ENCODE results near the gene SLC25A21.
"Not testable (repeated sequence)": the region's sequence is repeated elsewhere in the genome, so short reads cannot be mapped to it uniquely, and the experiment has no call there.

Gene SLC25A21

DNA sequence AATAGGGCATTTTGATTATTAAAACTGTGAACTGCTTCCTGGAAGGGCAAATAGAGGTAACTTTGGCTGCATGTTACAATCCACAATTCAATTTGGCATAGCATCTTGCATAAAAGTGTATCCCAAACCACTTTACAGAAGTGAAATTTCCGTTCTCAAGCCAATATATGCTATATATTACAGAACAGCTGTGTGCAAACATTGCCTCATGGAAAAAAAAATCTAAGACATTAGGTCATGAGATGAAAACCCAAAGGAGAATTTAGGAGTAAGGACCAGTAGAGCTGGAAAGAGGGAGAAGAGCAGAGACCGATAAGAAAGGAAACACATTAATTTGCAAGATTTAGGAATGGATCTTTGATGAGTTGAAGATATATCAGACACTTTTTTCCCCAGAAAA is 271.6 kb downstream of the SLC25A21 start:
- in situ Hi-C loops (cut with MboI; ENCODE audit: low sequenced_read_pairs), result no loop called here

DNA sequence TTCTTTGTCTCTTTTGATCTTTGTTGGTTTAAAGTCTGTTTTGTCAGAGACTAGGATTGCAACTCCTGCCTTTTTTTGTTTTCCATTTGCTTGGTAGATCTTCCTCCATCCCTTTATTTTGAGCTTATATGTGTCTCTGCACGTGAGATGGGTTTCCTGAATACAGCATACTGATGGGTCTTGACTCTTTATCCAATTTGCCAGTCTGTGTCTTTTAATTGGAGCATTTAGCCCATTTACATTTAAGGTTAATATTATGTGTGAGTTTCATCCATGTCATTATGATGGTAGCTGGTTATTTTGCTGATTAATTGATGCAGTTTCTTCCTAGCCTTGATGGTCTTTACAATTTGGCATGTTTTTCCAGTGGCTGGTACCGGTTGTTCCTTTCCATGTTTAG is 276.1 kb downstream of the SLC25A21 start:
- in situ Hi-C loops (cut with MboI; ENCODE audit: low sequenced_read_pairs), result not testable (repeated sequence)

GRCh38 chr14:36884049-36884448 is 288.4 kb downstream of the SLC25A21 start:
- in situ Hi-C loops (cut with MboI; ENCODE audit: low sequenced_read_pairs), result no loop called here

DNA sequence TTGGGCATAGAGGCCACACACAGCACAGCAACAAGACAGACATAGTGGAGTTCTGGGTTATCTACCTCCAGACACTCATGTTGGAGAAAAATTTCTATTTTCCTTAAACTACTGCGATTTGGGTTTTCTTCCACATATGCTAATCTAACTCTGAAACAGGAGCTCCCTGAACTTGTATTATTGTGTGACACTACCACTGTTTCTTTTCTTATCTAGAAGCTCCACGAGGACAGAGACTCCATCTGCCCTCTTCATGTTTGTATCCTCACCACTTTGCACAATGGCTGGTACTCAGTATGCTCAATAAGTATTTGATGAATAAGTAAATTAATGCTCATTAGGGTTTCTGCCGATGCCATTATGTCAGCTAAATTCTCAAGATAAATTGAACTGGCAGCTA is 292.1 kb downstream of the SLC25A21 start:
- in situ Hi-C loops (cut with MboI; ENCODE audit: low sequenced_read_pairs), result no loop called here

GRCh38 chr14:36879558-36879957 is 292.8 kb downstream of the SLC25A21 start:
- in situ Hi-C loops (cut with MboI; ENCODE audit: low sequenced_read_pairs), result no loop called here

- in situ Hi-C loops (cut with MboI; ENCODE audit: low sequenced_read_pairs), result no loop called here
Observed at GRCh38 chr14:36874396-36875138, 297.8 kb downstream of the SLC25A21 start.

- in situ Hi-C loops (cut with MboI; ENCODE audit: low sequenced_read_pairs), result no loop called here
Observed at GRCh38 chr14:36870776-36871175, 301.6 kb downstream of the SLC25A21 start.

GRCh38 chr14:36869125-36869524 is 303.3 kb downstream of the SLC25A21 start:
- in situ Hi-C loops (cut with MboI; ENCODE audit: low sequenced_read_pairs), result no loop called here

GRCh38 chr14:36866867-36867266 is 305.5 kb downstream of the SLC25A21 start:
- in situ Hi-C loops (cut with MboI; ENCODE audit: low sequenced_read_pairs), result no loop called here

- in situ Hi-C loops (cut with MboI; ENCODE audit: low sequenced_read_pairs), result no loop called here
Observed at GRCh38 chr14:36863271-36863670, 309.1 kb downstream of the SLC25A21 start.

- in situ Hi-C loops (cut with MboI; ENCODE audit: low sequenced_read_pairs), result not testable (repeated sequence)
Observed at GRCh38 chr14:36862237-36862636, 310.2 kb downstream of the SLC25A21 start.

GRCh38 chr14:36860831-36861230 is 311.6 kb downstream of the SLC25A21 start:
- in situ Hi-C loops (cut with MboI; ENCODE audit: low sequenced_read_pairs), result no loop called here

DNA sequence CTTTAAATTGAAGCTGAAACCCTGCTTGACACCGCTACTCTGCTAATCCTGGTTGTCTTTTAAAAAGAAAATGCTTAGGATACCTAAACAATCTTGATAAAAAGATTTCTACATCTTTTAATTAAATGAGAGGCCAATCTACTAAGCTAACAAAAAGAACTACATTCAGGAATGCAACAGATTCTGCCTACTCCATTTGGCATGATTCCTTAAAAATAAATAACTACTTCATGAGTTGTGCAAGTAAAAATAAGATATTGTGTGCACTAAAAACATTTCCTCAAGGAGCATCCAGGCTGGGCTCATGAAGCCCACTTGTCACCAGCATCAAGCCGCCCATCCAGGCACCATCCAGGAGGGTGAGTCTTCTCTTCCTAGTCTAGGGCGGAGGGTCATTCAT is 313.3 kb downstream of the SLC25A21 start:
- in situ Hi-C loops (cut with MboI; ENCODE audit: low sequenced_read_pairs), result no loop called here

DNA sequence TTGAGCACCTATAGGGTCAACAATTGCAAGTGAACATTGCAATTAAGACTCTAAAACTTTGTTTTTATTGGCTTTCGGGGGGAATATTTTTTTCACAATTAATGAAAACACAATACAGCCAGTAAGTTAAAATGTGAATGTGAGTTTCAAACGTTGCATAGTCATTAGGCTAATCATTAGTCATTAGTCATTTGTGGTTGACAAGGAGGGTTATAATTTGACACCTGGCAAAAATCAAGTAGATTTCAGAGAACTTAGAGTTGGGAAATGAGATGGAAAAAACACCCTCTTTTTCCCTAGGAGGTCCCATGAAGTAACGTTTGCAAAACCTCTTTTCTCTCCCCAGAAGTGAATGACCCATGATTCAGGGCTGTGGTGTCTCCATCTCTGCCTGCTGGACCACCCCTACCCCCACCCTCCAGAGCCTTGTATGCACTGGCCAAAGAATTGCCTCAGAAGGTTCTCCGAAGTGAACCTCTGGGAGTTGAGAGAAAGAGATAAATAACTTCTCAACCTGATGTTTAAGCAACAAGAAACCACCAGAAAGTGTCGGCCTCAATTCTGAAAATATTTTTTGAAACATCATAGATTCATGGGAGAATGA is 314.5 kb downstream of the SLC25A21 start:
- in situ Hi-C loops (cut with MboI; ENCODE audit: low sequenced_read_pairs), result no loop called here

DNA sequence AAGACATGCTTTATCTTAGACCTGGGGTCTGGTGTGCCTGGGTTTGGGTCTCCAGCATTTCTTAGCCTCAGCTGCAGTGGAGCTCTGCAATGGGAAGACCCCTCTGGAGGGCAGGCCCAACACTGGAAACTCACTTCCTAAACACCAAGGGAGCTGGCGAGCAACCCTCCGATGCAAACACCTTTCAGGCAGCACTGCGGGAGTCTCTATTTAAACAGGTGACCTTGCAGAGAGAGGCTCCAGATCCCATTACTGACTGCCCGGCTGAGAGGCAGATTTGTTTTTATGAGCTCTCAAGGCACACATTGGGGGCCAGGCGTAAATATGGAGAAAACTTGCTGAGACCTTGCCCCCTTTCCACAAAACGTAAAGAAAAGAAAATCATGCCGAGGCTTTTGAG is 315.3 kb downstream of the SLC25A21 start:
- in situ Hi-C loops (cut with MboI; ENCODE audit: low sequenced_read_pairs), result no loop called here

DNA sequence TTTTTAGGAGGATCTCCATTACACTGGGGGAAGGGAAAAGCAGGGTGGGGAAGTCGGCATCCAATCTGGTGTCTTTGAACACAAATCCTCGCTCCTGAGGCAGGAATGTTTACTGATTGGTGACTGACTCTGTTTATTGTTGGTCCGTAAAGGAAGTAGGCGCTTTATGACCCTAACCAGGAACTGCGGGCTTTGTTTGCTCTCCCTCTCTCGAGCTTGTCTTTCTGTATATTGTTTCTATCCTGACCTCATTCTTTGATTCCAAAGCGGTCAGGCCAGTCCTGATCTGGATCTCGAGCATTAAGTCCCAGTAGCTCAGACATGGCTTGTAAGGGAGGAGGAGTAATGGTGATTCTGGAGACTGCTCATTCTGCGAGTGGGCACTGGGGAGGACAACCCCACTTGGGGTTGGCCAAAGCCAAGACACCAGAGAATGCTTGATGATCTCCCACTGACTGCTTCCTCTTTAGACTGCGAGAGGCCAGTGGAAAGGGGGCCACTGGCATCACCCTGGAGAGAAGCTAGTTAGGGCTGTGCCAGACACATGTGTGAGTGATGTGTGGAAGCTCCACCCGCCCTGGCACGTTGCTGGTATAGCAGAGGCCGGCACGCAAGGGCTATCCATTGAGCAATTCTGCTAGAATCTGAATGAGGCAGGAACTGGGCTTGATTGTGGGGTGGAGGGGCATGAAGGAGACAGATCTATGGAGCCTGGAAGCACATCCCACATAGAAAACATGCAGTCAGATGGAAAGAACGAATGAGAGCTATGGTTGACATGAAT is 316.1 kb downstream of the SLC25A21 start:
- in situ Hi-C loops (cut with MboI; ENCODE audit: low sequenced_read_pairs), result no loop called here

DNA sequence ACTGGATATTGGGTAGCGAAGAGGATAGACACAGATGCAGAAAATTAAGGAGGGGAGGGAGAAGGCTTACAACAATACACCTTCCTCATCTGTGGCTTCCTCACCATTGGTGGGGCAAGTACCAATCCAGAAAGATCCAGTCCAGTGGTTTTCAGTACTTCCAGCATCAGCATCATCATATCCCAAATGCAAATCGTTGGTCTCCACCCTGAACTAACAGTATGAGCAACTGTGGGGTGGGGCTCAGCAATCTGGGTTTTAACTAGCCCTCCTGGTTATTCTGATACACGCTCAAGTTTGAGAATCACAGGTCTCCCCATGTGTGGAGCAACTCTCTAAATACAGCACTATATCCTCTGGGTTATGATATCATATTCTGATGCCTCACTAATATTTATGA is 317.0 kb downstream of the SLC25A21 start:
- in situ Hi-C loops (cut with MboI; ENCODE audit: low sequenced_read_pairs), result no loop called here

DNA sequence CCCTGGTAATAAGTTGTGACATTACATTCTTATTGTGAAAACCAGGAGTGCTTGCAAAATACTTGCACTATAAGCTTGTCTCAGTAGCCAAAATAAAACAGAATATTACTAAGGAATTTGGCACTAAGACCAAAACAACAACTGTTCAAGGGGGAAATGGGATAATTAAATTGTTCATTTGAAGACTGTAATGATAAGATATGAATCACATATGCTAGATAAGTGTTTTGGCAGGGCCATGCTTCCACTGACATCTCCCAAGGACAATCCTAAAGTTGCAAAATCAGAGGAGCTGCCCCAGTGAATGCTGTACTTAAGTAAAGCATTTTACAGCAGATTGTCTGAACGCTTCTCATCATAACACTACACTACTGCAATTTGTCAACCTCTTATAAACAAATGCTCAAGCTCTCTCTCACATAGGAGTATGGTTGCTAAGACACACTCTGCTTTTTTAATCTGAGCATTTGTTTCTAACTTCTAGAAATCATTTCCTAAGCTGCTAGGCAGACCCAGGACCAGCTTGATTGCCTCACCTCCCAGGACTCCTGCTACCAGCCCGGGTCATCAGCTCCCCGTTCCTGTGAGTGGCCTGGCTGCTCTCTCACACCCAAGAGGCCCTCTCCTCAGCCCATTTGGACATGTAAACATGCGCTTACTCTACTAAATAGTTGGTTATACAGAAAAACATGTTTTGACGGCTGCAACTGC is 319.3 kb downstream of the SLC25A21 start:
- in situ Hi-C loops (cut with MboI; ENCODE audit: low sequenced_read_pairs), result no loop called here

GRCh38 chr14:36848213-36848612 is 324.2 kb downstream of the SLC25A21 start:
- in situ Hi-C loops (cut with MboI; ENCODE audit: low sequenced_read_pairs), result no loop called here

DNA sequence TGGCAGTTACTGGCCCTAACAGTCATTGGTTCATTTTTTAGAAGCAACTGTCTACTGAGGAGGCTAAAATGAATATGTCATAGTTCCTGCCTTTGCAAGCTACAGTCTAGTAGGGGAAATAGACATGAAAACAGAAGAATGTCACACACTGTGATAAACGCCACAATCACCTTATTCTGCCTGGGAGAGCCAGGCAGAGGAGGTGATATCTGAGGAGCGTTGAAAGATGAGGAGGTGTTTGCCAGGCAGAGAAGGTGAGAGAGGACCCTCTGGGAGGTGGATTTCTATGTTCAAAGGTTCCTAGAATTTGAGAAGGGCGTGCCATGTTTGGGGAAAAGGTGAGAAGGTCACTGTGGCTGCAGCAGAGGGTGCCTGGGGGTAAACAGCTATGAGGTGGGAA is 325.0 kb downstream of the SLC25A21 start:
- in situ Hi-C loops (cut with MboI; ENCODE audit: low sequenced_read_pairs), result no loop called here

GRCh38 chr14:36845356-36846012 is 326.9 kb downstream of the SLC25A21 start:
- in situ Hi-C loops (cut with MboI; ENCODE audit: low sequenced_read_pairs), result no loop called here
